Immature natural killer cell (primary cell): ENCODE results near the gene LSAMP. TPM values are rescaled to one million over a fixed set of nuclear protein-coding genes. Genes with fewer than 3 reads are reported as not detected.

Source experiments
- DNase-seq, 3 donors: peaks; one replicate each; pipeline ENCODE4 v3.0.0; 2022; ENCODE audit warnings: mixed read lengths in 1 of 3
- H3K27ac Mint-ChIP-seq, 6 donors: one replicate each; pipeline ENCODE4 v1.8.0; 2020; ENCODE audit warnings: mixed read lengths in 6 of 6, mild to moderate bottlenecking in 5 of 6, inconsistent platforms in 4 of 6, moderate library complexity in 3 of 6
- H3K27me3 Mint-ChIP-seq, 3 donors: one replicate each; pipeline ENCODE4 v1.8.0; 2020 to 2021; ENCODE audit warnings: low read depth in 3 of 3, mild to moderate bottlenecking in 3 of 3, mixed read lengths in 3 of 3, moderate library complexity in 3 of 3, inconsistent platforms in 1 of 3
- H3K36me3 Mint-ChIP-seq, 3 donors: one replicate each; pipeline ENCODE4 v1.8.0; 2020; ENCODE audit warnings: mixed read lengths in 3 of 3, inconsistent platforms in 2 of 3, mild to moderate bottlenecking in 2 of 3
- H3K4me1 Mint-ChIP-seq, 2 donors: one replicate each; pipeline ENCODE4 v1.8.0; 2020; ENCODE audit warnings: inconsistent platforms in 2 of 2, mild to moderate bottlenecking in 2 of 2, mixed read lengths in 2 of 2, moderate library complexity in 1 of 2
- H3K4me3 Mint-ChIP-seq, 5 donors: one replicate each; pipeline ENCODE4 v1.8.0; 2020; ENCODE audit warnings: mild to moderate bottlenecking in 5 of 5, mixed read lengths in 5 of 5, inconsistent platforms in 3 of 5, moderate library complexity in 3 of 5
- H3K9me3 Mint-ChIP-seq, 6 donors: one replicate each; pipeline ENCODE4 v1.8.0; 2020; ENCODE audit warnings: mild to moderate bottlenecking in 6 of 6, mixed read lengths in 6 of 6, inconsistent platforms in 4 of 6, moderate library complexity in 3 of 6
- polyA plus RNA-seq, 3 donors: library from polyadenylated mRNA; unstranded; fragments of 300-500 nt; fragmentation: Illumina TruSeq; gene quantifications; one replicate each; pipeline ENCODE4 v1.2.3, GENCODE V29; 2021

The LSAMP gene
- polyA plus RNA-seq, 3 donors from 2014 or later: not detected

DNA sequence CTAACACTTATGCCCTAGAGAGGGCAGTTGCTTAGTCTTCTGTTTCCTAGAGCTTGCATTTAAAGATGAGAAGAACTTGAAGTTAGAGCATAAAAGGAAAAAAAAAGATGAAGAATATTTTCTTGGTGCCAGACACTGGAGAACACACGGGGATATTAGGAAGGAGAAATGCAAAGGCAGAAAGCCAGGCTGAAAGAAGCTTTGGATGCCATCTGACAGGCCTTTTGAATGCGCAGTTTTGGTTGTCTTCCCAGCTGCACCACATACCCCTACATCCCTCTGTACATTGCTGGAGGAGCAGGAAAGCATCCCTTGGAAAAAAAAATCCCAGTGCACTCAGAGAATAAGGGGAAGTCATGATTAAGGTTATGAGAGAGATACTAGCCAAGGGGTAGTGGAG is 443.1 kb downstream of the LSAMP start:
- Mint-ChIP-seq H3K36me3 (no peaks in the 10 kb centered on the region), H3K4me3 (no peak overlapping the region), H3K4me1 (no peaks in the 10 kb centered on the region), H3K27me3 (no peaks in the 10 kb centered on the region), H3K9me3 (peaks cover 0 to 9% (median 4%) of the 10 kb centered on the region in 6 donors), H3K27ac (no peak overlapping the region)
- DNase-seq: no peak

- Mint-ChIP-seq H3K4me3 (no peak overlapping the region), H3K9me3 (peaks cover 0 to 12% (median 3%) of the 10 kb centered on the region in 6 donors), H3K27ac (no peak overlapping the region), H3K27me3 (no peaks in the 10 kb centered on the region), H3K4me1 (no peaks in the 10 kb centered on the region), H3K36me3 (no peaks in the 10 kb centered on the region)
- no peak for DNase-seq
These were observed 444.1 kb downstream of the LSAMP start for GRCh38 chr3:116001151-116001621.

DNA sequence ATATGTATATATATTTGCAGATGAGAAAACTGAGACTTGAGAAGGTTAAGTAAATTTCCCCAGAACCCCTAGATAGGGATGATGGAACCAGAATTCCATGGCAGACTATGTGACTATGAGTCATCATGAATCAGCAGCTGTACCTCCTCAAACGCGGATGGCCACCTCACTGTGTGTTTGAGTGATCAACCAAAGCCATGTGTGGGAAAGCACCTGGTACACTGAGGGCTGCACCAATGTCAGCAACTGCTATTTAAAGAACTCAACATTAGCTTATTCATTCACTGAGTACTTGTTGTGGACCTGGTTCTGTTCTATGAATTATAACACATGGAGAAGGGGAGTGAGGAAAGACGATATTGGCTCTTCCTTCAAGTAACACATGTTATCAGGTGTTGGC is 445.0 kb downstream of the LSAMP start:
- Mint-ChIP-seq H3K4me1 (no peaks in the 10 kb centered on the region), H3K27me3 (no peaks in the 10 kb centered on the region), H3K9me3 (peaks cover 0 to 12% (median 3%) of the 10 kb centered on the region in 6 donors)

DNA sequence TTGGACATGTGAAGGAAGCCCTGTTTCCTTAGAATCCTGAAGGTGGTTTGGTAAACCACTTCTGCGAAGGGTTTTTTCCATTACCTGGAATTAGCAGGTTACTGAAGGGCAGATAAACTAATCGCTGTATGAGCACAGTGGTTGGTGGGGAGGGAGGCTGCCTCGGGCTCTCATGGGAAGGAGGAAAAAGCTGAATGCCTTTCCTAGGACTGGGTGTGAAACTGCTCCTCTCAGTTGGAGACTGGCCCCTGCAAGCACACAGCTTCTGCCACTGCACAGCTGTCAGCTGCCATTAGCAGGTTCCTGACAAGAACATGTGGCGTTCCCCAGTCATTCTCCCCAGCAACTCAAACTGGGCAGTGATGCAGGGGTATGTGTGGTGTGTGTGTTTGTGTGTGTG is 445.7 kb downstream of the LSAMP start:
- Mint-ChIP-seq H3K9me3 (peaks cover 0 to 12% (median 3%) of the 10 kb centered on the region in 6 donors), H3K4me1 (no peaks in the 10 kb centered on the region), H3K36me3 (no peaks in the 10 kb centered on the region), H3K27ac (no peak overlapping the region), H3K27me3 (no peaks in the 10 kb centered on the region), H3K4me3 (no peak overlapping the region)
- no peak for DNase-seq

More for the DNA sequence above, 445.0 kb downstream of the LSAMP start:
- Mint-ChIP-seq H3K4me3 (no peak overlapping the region), H3K27ac (no peak overlapping the region), H3K36me3 (no peaks in the 10 kb centered on the region)
- DNase-seq: no peak

- no peaks in the 10 kb centered on the region for H3K27me3 Mint-ChIP-seq
- no peak overlapping the region for H3K27ac Mint-ChIP-seq
- no peaks in the 10 kb centered on the region for H3K4me1 Mint-ChIP-seq
- no peak overlapping the region for H3K4me3 Mint-ChIP-seq
- DNase-seq: no peak
- H3K36me3 Mint-ChIP-seq: no peaks in the 10 kb centered on the region
- H3K9me3 Mint-ChIP-seq: peaks cover 0 to 12% (median 3%) of the 10 kb centered on the region in 6 donors
These were observed 446.2 kb downstream of the LSAMP start for GRCh38 chr3:115999001-115999585.

DNA sequence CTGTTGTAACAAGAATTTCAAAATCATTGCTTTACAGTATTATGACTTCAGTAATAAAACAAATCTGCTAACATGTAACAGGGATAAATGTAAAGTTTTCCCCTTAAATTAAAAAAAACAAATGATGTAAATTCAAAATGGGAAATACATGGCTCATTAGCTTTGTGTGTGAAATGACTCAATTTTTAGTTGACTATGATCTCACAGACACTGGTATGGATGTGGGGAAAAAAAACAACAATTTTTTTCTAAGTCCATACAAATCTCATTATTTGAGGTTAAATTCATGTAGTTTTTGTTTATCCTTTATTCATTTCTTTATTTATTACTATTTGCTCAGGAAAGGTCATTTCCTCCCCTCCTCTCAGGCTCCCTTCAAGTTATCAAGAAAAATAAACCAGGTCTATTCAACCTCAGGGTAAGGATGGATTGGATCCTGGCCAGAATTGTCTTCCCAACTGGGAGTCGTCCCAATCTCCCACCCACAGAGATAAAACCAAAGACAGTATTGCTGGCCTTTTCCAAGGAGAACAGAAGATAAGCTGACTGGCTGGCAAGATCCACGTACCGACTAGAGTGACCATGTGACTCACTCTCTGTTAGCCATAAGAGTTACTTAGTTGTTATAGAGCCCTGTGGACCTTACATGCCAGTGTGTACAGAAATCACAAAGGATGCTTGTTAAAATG is 448.7 kb downstream of the LSAMP start:
- no peaks in the 10 kb centered on the region for H3K36me3 Mint-ChIP-seq
- H3K9me3 Mint-ChIP-seq: peaks cover 0 to 5% (median under 1%) of the 10 kb centered on the region in 6 donors
- DNase-seq: no peak
- H3K27me3 Mint-ChIP-seq: no peaks in the 10 kb centered on the region
- no peak overlapping the region for H3K27ac Mint-ChIP-seq
- H3K4me3 Mint-ChIP-seq: no peak overlapping the region
- no peaks in the 10 kb centered on the region for H3K4me1 Mint-ChIP-seq

GRCh38 chr3:115990669-115991068 is 454.6 kb downstream of the LSAMP start:
- Mint-ChIP-seq H3K27ac (no peak overlapping the region), H3K27me3 (peaks cover 0 to 2% (median 0%) of the 10 kb centered on the region in 3 donors), H3K9me3 (peaks cover 0 to 4% (median 0%) of the 10 kb centered on the region in 6 donors), H3K36me3 (no peaks in the 10 kb centered on the region), H3K4me1 (no peaks in the 10 kb centered on the region), H3K4me3 (no peak overlapping the region)
- no peak for DNase-seq

GRCh38 chr3:115989684-115990421 is 455.4 kb downstream of the LSAMP start:
- no peaks in the 10 kb centered on the region for H3K4me1 Mint-ChIP-seq
- peaks cover 0 to 4% (median 0%) of the 10 kb centered on the region in 6 donors for H3K9me3 Mint-ChIP-seq
- peaks cover 0 to 2% (median 0%) of the 10 kb centered on the region in 3 donors for H3K27me3 Mint-ChIP-seq
- no peak for DNase-seq
- no peak overlapping the region for H3K4me3 Mint-ChIP-seq
- H3K36me3 Mint-ChIP-seq: no peaks in the 10 kb centered on the region
- H3K27ac Mint-ChIP-seq: no peak overlapping the region

DNA sequence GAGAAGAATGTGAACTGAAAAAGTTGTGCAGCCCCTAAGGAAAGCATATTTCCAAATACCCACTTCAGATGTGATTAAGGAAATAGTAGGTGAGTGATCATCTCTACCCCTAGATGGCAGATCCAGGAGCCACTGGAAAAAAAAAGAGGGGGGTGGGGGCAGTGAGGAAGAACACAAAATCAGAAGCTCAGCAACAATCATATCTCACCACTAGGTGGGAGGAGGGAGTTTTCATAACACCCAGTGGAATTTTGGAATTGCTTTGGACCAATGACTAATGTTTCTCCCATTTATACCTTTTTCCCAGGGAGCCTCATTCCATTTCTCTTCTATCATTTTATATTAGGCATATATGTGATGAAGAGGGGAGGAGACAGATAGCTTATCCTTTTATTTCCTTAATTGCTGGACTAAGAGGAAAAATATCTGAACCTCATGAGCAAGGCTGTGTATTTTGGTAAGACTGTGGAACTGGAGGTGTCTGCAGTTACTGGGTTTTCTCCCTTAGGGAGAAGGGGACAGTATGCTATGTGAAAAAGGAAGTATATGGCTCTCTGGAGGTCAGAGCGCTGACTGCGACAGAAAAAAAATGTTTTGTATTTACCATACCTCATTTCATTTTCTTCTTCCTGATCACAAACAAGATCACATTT is 458.6 kb downstream of the LSAMP start:
- Mint-ChIP-seq H3K36me3 (no peaks in the 10 kb centered on the region), H3K9me3 (peaks cover 0 to 4% (median under 1%) of the 10 kb centered on the region in 6 donors), H3K4me1 (no peaks in the 10 kb centered on the region), H3K4me3 (no peak overlapping the region), H3K27me3 (peaks cover 0 to 2% (median 0%) of the 10 kb centered on the region in 3 donors), H3K27ac (no peak overlapping the region)
- DNase-seq: no peak

GRCh38 chr3:115982629-115983028 is 462.7 kb downstream of the LSAMP start:
- Mint-ChIP-seq H3K4me3 (no peak overlapping the region), H3K36me3 (no peaks in the 10 kb centered on the region), H3K9me3 (peaks cover 0 to 5% (median under 1%) of the 10 kb centered on the region in 6 donors), H3K27ac (no peak overlapping the region), H3K4me1 (no peaks in the 10 kb centered on the region), H3K27me3 (peaks cover 0 to 2% (median 0%) of the 10 kb centered on the region in 3 donors)
- no peak for DNase-seq

DNA sequence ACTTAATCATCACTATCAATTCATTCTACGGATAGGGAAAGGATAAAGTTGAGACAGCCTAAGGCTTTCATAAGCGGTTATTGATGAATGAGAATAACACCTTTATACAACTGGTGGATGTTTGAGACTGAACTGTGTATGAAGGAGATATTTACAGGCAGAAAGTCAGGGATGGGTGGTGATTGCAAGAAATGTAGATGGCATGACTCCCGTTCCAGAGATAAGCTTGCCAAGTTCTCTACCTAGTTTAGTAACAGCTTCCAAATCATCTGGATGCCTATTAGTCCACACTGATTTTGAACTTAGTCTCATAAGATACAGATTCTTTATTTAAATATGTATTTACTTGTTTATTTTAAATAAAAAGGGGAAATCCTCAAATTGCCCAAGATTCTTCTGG is 463.2 kb downstream of the LSAMP start:
- Mint-ChIP-seq H3K27me3 (peaks cover 0 to 2% (median 0%) of the 10 kb centered on the region in 3 donors), H3K27ac (no peak overlapping the region), H3K9me3 (peaks cover 0 to 10% (median under 1%) of the 10 kb centered on the region in 6 donors)

DNA sequence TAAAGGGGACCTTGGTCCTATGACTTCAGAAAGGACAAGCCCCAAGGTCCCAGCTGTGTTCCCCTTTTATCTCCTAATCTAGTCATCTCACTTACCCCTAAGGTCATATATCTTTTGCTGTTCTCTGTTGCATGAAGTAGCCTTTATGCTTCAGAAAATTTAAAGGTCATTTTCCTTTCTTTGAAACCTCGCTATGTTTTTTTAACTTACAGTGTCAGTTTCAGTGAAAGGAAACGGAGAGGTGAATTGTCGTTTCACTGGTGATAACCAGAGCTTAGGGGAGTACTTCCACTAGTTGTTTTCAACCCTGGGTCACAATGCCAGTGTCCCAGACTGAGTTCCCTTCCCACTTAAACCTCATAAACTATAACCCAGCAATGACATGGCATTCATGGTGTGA is 464.6 kb downstream of the LSAMP start:
- no peak overlapping the region for H3K4me3 Mint-ChIP-seq
- no peaks in the 10 kb centered on the region for H3K4me1 Mint-ChIP-seq
- no peak for DNase-seq
- no peaks in the 10 kb centered on the region for H3K27me3 Mint-ChIP-seq
- no peak overlapping the region for H3K27ac Mint-ChIP-seq
- no peaks in the 10 kb centered on the region for H3K36me3 Mint-ChIP-seq
- H3K9me3 Mint-ChIP-seq: peaks cover 0 to 15% (median 1%) of the 10 kb centered on the region in 6 donors

More for the DNA sequence above, 463.2 kb downstream of the LSAMP start:
- Mint-ChIP-seq H3K4me1 (no peaks in the 10 kb centered on the region), H3K4me3 (no peak overlapping the region), H3K36me3 (no peaks in the 10 kb centered on the region)
- no peak for DNase-seq

DNA sequence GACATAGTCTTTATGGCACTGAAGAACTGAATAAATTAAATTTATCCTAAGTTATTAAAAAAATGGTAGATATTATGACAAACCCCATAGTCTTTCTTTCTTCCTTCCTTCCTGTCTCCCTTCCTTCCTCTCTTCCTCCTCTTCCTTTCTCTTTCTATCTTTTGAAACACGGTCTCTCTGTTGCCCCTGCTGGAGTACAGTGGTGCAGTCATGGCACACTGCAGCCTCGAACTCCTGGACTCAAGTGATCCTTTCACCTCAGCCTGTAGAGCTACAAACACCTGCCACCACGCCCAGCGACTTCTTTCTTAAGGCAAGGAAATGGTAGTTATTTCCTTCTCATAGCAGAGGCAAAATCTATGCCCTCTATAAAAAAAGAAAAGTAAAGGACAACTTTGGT is 467.4 kb downstream of the LSAMP start:
- Mint-ChIP-seq H3K36me3 (no peaks in the 10 kb centered on the region), H3K27ac (no peak overlapping the region), H3K4me1 (no peaks in the 10 kb centered on the region), H3K4me3 (no peak overlapping the region), H3K27me3 (no peaks in the 10 kb centered on the region), H3K9me3 (peaks cover 0 to 30% (median 5%) of the 10 kb centered on the region in 6 donors)
- no peak for DNase-seq
